Common myeloid progenitor, CD34-positive (primary cell): ENCODE measurements around the gene CDK14.

Experiments used
- CTCF ChIA-PET: fragments of 350-600 bp; sonication (Branson Sonifier 250); formaldehyde crosslinking; loops from one replicate; lab custom pipeline; 2021; ENCODE audit warnings: antibody characterized with exemption; lab: Charles Lee
- POLR2A ChIA-PET: fragments of 350-600 bp; sonication (Branson Sonifier 250); formaldehyde crosslinking; loops from one replicate; lab custom pipeline; 2021; ENCODE audit warnings: antibody characterized with exemption; lab: Charles Lee
- DNase-seq, 3 donors: peaks; one replicate each; pipeline versions ENCODE4 v3.0.0 to v3.0.0-alpha.2; 2013
- H3K27ac ChIP-seq, 2 experiments: 1 replicate in 1 of 2; 2 replicates in 1 of 2; pipeline ENCODE4 v1.7.0; 2013; ENCODE audit warnings: inconsistent platforms in 2 of 2, low read length in 2 of 2, mild to moderate bottlenecking in 2 of 2, low read depth in 1 of 2, moderate library complexity in 1 of 2; ENCODE audit not compliant: severe bottlenecking in 2 of 2, insufficient read depth in 1 of 2, poor library complexity in 1 of 2
- H3K27me3 ChIP-seq, 5 experiments: replicated peaks in 2 of 5; 1 replicate in 3 of 5; 2 replicates in 2 of 5; pipeline versions ENCODE4 v1.6.1 to v1.7.0; 2013; ENCODE audit warnings: low read length in 4 of 5, mild to moderate bottlenecking in 2 of 5, moderate library complexity in 2 of 5, inconsistent platforms in 1 of 5; ENCODE audit not compliant: insufficient read depth in 5 of 5, control insufficient read depth in 4 of 5
- H3K36me3 ChIP-seq, 4 experiments: 1 replicate in 2 of 4; 2 replicates in 2 of 4; pipeline versions ENCODE4 v1.6.1 to v1.7.0; 2013; ENCODE audit warnings: low read length in 3 of 4, control low read depth in 1 of 4, mild to moderate bottlenecking in 1 of 4; ENCODE audit not compliant: control insufficient read depth in 4 of 4, insufficient read depth in 4 of 4
- H3K4me1 ChIP-seq, 4 experiments: 1 replicate in 3 of 4; 2 replicates in 1 of 4; pipeline versions ENCODE4 v1.6.1 to v1.7.1; 2013; ENCODE audit warnings: low read length in 3 of 4, mild to moderate bottlenecking in 3 of 4, control low read depth in 1 of 4, inconsistent platforms in 1 of 4, moderate library complexity in 1 of 4; ENCODE audit not compliant: control insufficient read depth in 4 of 4, insufficient read depth in 4 of 4; ENCODE audit errors: control extremely low read depth in 1 of 4
- H3K4me3 ChIP-seq, 7 experiments: 1 replicate in 4 of 7; 2 replicates in 3 of 7; pipeline versions ENCODE4 v1.5.1 to v1.7.0; 2013; ENCODE audit warnings: mild to moderate bottlenecking in 7 of 7, low read length in 6 of 7, moderate library complexity in 6 of 7, inconsistent platforms in 2 of 7, low read depth in 2 of 7, control low read depth in 1 of 7; ENCODE audit not compliant: insufficient read depth in 4 of 7, control insufficient read depth in 1 of 7; ENCODE audit errors: extremely low read depth in 1 of 7
- H3K9me3 ChIP-seq, 5 experiments: 1 replicate in 4 of 5; 2 replicates in 1 of 5; pipeline versions ENCODE4 v1.6.1 to v1.7.1; 2013; ENCODE audit warnings: low read length in 4 of 5, mild to moderate bottlenecking in 2 of 5, inconsistent platforms in 1 of 5, low read depth in 1 of 5, moderate library complexity in 1 of 5; ENCODE audit not compliant: control insufficient read depth in 4 of 5, insufficient read depth in 2 of 5; ENCODE audit errors: control extremely low read depth in 1 of 5
- WGBS: methylation state at CpG from one replicate; pipeline ENCODE4 v1.1.5; 2013; ENCODE audit not compliant: insufficient coverage; 5-methylcytosine and 5-hydroxymethylcytosine counted together

CDK14 gene

DNA sequence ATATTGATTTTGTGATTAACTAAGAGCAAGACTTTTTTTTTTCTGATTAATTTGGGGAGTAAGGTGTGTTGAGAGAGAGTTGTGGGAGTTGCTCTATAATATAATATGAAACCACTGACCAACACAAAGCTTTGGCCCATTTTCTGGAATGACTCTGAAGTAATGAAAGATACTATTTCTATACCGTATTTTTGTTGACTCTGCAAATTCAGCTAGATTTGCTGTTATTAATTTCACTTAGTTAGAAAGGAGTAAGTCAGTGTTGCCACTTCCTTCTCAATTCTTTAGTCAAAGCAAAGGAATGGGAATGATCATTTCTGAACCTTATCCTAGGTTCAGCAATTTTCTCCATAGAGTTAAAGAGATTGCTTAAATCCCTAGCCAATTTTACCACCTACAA, 355.1 kb downstream of the CDK14 start:
- Histone ChIP-seq H3K4me3 (no peak overlapping the region), H3K27me3 (no peaks in the 10 kb centered on the region), H3K4me1 (no peaks in the 10 kb centered on the region), H3K36me3 (no peaks in the 10 kb centered on the region), H3K27ac (no peak overlapping the region), H3K9me3 (no peaks in the 10 kb centered on the region)
- WGBS = no CpG with 5 or more reads among the region's 1 CpG
- DNase-seq = no peak
- ChIA-PET CTCF (no interaction called here), POLR2A (no interaction called here)

DNA sequence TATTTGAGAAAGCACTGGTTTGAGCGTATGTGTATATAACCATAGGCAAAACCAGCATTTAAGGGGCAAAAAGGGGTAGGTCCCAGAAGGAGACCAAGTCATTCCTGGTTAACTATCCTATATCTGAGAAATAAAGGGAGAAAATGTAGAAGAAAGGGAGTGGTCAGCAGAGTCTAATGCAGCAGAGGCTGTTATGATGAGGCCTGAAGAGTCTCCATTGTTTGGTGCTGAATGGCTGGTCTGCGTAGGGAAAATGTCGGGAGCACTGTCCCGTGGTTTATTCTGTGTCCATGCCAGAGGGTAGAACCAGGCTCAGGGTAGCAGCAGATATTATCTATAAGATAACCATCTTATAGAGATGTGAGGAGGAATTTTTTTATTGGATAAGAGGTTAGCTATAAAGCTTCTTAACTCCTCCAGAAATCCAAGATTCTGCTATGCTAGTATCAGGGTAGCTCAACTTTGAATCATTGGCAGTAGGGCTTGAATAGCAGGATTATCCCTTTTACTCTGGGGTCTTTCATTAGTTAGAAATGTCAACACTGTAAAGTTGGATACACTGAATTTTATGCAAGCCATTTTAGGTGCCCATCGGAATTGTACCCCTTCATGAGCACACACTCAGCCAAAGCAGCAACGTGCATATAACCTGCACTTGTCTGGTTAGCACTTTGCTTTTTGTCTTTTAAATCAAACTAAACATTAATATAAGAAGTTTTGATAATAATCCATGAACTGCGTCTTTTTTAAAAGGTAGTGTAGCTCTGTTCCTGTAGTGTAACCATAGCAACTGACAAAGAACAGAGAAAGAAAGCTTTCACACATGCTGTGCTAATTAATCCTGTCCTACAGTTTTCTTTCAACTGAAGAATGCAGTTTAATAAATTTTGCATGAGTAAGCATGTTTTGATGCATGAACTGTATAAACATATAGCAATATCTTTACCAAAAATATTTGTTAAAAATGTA, 356.1 kb downstream of the CDK14 start:
- ChIA-PET CTCF (no interaction called here), POLR2A (no interaction called here)
- WGBS = 93% methylated on average over 3 of the region's 7 CpGs
- Histone ChIP-seq H3K4me1 (no peaks in the 10 kb centered on the region), H3K9me3 (no peaks in the 10 kb centered on the region), H3K27me3 (no peaks in the 10 kb centered on the region), H3K36me3 (no peaks in the 10 kb centered on the region), H3K4me3 (no peak overlapping the region), H3K27ac (no peak overlapping the region)
- no peak for DNase-seq

DNA sequence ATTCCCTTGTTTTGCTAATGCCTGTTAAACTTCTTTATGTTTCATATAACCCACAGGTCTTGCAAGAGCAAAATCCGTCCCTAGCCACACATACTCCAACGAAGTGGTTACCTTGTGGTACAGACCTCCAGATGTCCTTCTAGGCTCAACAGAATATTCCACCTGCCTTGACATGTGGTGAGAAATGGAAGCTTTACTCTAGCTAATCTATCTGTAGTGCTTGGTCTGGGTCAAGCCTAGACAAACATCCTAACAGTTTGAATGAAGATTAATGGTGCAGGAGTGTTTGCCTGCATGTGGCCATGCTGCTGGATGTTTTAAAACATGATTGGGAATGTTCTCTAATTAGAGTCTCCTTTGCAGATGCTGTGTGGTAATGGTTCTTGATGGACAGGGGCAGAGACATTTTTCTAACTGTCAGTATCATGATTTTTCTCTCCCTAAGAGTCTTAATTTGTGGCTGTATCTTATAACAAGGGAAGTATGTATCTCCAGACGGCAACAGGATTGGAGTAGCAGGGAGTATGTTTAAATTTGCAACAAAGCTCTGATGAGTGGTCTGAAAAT, 359.6 kb downstream of the CDK14 start:
- Histone ChIP-seq H3K9me3 (no peaks in the 10 kb centered on the region), H3K27ac (no peak overlapping the region), H3K4me1 (no peaks in the 10 kb centered on the region), H3K4me3 (no peak overlapping the region), H3K27me3 (no peaks in the 10 kb centered on the region), H3K36me3 (no peaks in the 10 kb centered on the region)
- no peak for DNase-seq
- ChIA-PET CTCF (no interaction called here), POLR2A (no interaction called here)
- WGBS = 100% methylated on average over 2 of the region's 3 CpGs

DNA sequence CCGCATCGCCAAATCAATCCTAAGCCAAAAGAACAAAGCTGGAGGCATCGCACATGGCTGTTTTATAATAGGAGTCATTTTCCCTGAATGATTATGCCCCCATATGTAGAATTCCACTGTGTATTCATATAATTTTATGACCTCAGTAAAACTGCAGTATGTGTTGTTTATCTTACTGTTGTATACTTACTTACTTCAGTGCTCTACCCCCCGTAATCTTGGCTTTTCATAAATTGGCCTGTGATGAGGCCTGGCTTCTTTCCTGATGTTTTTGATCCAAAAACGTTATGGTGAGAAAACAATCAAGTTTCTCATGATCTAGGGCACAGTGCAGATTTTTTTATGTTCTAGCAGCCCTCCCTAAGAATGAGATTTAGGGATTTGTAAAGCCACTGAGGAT, 361.8 kb downstream of the CDK14 start:
- Histone ChIP-seq H3K9me3 (no peaks in the 10 kb centered on the region), H3K36me3 (peaks cover 0 to 2% (median 0%) of the 10 kb centered on the region in 4 experiments), H3K27me3 (no peaks in the 10 kb centered on the region), H3K4me1 (no peaks in the 10 kb centered on the region), H3K27ac (no peak overlapping the region), H3K4me3 (no peak overlapping the region)
- DNase-seq = no peak
- 91% methylated on average over 2 of the region's 5 CpGs for WGBS
- CTCF ChIA-PET = no interaction called here
- POLR2A ChIA-PET = no interaction called here

DNA sequence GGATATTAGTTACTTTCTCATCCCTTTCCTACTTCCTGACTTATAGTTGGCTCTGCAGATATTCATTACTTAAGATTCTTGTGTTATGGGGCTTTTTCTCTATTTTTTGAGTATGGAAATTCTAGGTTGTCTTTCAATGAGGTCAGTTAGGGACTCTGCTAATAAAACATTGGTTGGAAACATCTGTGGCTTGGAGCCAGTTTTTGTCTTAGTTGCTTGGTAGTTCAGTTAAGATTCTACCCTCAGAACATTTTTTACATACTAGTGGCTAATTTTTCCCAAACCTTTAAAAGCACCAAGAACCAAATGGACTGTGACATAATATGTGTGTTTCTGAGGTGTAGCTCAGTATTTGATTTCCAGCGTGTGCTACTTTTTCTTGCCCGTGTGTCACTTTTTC, 362.5 kb downstream of the CDK14 start:
- 100% methylated on average over 2 of the region's 2 CpGs for WGBS
- H3K27ac ChIP-seq = no peak overlapping the region
- H3K36me3 ChIP-seq = peaks cover 0 to 2% (median 0%) of the 10 kb centered on the region in 4 experiments
- POLR2A ChIA-PET = no interaction called here
- no peaks in the 10 kb centered on the region for H3K27me3 ChIP-seq
- H3K4me3 ChIP-seq = no peak overlapping the region
- H3K4me1 ChIP-seq = no peaks in the 10 kb centered on the region
- H3K9me3 ChIP-seq = no peaks in the 10 kb centered on the region
- no peak for DNase-seq
- CTCF ChIA-PET = no interaction called here

DNA sequence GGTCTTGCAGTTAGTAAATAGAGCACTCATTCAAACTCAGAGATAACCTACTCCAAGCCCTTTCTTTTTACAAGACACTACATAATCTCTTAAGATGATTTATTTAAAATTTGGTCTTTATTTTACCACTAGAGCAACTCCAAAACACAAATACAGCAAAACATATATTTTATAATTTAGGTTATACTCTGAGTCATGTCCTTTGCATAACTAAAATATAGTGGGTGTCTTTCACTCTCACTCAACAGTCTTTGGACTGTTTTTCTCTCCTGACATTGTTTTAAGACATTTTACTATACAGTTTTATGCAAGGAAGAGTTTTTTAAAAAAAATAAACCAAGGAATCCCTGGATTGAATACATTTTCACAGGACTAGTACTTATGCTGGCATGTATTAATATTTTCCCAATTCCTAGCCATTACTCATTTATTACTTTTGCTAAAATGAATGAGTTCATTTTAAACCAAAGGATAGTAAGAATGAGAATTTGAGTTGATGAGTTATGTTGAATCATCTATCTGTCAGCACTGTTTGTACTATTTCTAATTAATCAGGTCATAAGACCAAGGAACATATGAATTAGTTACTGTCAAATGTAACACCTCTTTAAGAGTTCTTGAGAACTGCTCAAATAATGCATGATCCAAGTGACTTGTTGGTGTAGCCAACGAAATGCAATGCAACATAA, 365.1 kb downstream of the CDK14 start:
- CTCF ChIA-PET = no interaction called here
- POLR2A ChIA-PET = no interaction called here
- Histone ChIP-seq H3K4me1 (no peaks in the 10 kb centered on the region), H3K4me3 (no peak overlapping the region), H3K27me3 (no peaks in the 10 kb centered on the region), H3K9me3 (no peaks in the 10 kb centered on the region), H3K36me3 (peaks cover 0 to 2% (median 0%) of the 10 kb centered on the region in 4 experiments), H3K27ac (no peak overlapping the region)
- DNase-seq = no peak
- 100% methylated on average over 1 of the region's 1 CpG for WGBS

DNA sequence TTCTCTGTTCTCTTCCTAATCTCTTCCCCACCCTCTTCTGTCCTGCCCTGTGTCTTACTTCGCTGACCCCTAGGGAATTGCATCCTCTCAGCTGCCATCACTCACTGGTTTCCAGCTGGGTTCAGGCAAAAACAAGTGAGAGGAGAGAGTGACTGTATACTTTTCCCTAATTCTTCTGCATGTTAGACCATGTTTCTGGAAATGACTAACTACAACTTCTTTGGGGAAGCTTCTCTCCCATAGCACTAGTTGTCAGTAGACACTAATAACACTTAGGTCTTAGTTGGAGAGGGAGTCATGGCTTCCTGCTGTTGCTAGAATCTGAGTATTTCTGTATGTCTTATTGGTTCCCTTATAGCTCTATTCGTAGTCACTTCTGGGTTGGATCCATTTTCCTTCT, 369.1 kb downstream of the CDK14 start:
- no peaks in the 10 kb centered on the region for H3K9me3 ChIP-seq
- H3K4me1 ChIP-seq = no peaks in the 10 kb centered on the region
- peaks cover 0 to 2% (median 0%) of the 10 kb centered on the region in 4 experiments for H3K36me3 ChIP-seq
- WGBS = 89% methylated on average over 1 of the region's 2 CpGs
- DNase-seq = no peak
- POLR2A ChIA-PET = no interaction called here
- H3K27ac ChIP-seq = no peak overlapping the region
- CTCF ChIA-PET = interaction anchor here (1.4 kb wide), 1 partner anchor 15 kb away, joined by 3 read pairs; no protein-coding TSS in a partner anchor
- H3K4me3 ChIP-seq = no peak overlapping the region
- H3K27me3 ChIP-seq = no peaks in the 10 kb centered on the region
